Stimulated activated CD4-positive, alpha-beta T cell treated with anti-CD3 and anti-CD28 coated beads, Interleukin-15, amount 100 ng/mL, for 1 hour (primary cell): ENCODE data around the gene EHD4.

Experiments used
- DNase-seq, 2 donors: peaks; one replicate each; pipeline ENCODE4 v3.0.0-alpha.2; 2020; ENCODE audit warnings: low read depth in 1 of 2, low spot score in 1 of 2

EHD4 gene

GRCh38 chr15:41881920-41882688 is 90.3 kb downstream of the EHD4 start:
- DNase-seq = no peak

GRCh38 chr15:41881550-41881919 is 90.8 kb downstream of the EHD4 start:
- DNase-seq = no peak

- DNase-seq = no peak
Observed at GRCh38 chr15:41881086-41881485, 91.3 kb downstream of the EHD4 start.

- DNase-seq = no peak
Observed at GRCh38 chr15:41880156-41880877, 92.0 kb downstream of the EHD4 start.

- DNase-seq = no peak
Observed at GRCh38 chr15:41879321-41879845, 93.0 kb downstream of the EHD4 start.

- no peak for DNase-seq
Observed at GRCh38 chr15:41878355-41878699, 94.0 kb downstream of the EHD4 start.

- no peak for DNase-seq
Observed at GRCh38 chr15:41877631-41878354, 94.6 kb downstream of the EHD4 start.

GRCh38 chr15:41876689-41877088 is 95.7 kb downstream of the EHD4 start:
- DNase-seq = no peak

- DNase-seq = no peak
Observed at GRCh38 chr15:41876007-41876406, 96.3 kb downstream of the EHD4 start.

GRCh38 chr15:41874736-41875135 is 97.6 kb downstream of the EHD4 start:
- no peak for DNase-seq

- DNase-seq = no peak
Observed at GRCh38 chr15:41873711-41874110, 98.6 kb downstream of the EHD4 start.

GRCh38 chr15:41872166-41872747 is 100.1 kb downstream of the EHD4 start:
- no peak for DNase-seq

GRCh38 chr15:41871175-41871905 is 101.0 kb downstream of the EHD4 start:
- DNase-seq = no peak

- DNase-seq = no peak
Observed at GRCh38 chr15:41870689-41871081, 101.7 kb downstream of the EHD4 start.

GRCh38 chr15:41869770-41870688 is 102.3 kb downstream of the EHD4 start:
- DNase-seq = no peak

GRCh38 chr15:41868321-41868720 is 104.0 kb downstream of the EHD4 start:
- no peak for DNase-seq

- DNase-seq = no peak
Observed at GRCh38 chr15:41866872-41867579, 105.3 kb downstream of the EHD4 start.

- no peak for DNase-seq
Observed at GRCh38 chr15:41866263-41866703, 106.1 kb downstream of the EHD4 start.

- DNase-seq = no peak
Observed at GRCh38 chr15:41865490-41866055, 106.8 kb downstream of the EHD4 start.
